HG03432 (cell line): ENCODE data around the gene ASB1.

Experiments used
- ATAC-seq: cut with Tn5 transposase; IDR thresholded peaks from one replicate; pipeline ENCODE4 v1.9.1; 2021; ENCODE audit warnings: mild to moderate bottlenecking, moderate library complexity; ENCODE audit not compliant: unreplicated experiment

The ASB1 gene

GRCh38 chr2:238422285-238422684, 4.4 kb upstream of the ASB1 start:
- ATAC-seq = no peak

GRCh38 chr2:238422940-238423339, 3.8 kb upstream of the ASB1 start:
- ATAC-seq = no peak

GRCh38 chr2:238423561-238424312, 3.0 kb upstream of the ASB1 start:
- ATAC-seq = no peak

- ATAC-seq = no peak
Observed at GRCh38 chr2:238424313-238424700, 2.4 kb upstream of the ASB1 start.

- ATAC-seq = no peak
Observed at GRCh38 chr2:238425505-238425978, 1.2 kb upstream of the ASB1 start.

GRCh38 chr2:238425979-238426567, 654 bp upstream of the ASB1 start:
- ATAC-seq = peak; percentile 24

- ATAC-seq = peak; percentile 4
Observed at GRCh38 chr2:238427435-238428162, 872 bp downstream of the ASB1 start.

- ATAC-seq = no peak
Observed at GRCh38 chr2:238428866-238429265, 2.1 kb downstream of the ASB1 start.

GRCh38 chr2:238430781-238431180, 4.1 kb downstream of the ASB1 start:
- ATAC-seq = no peak

GRCh38 chr2:238431456-238431855, 4.7 kb downstream of the ASB1 start:
- no peak for ATAC-seq

GRCh38 chr2:238433300-238433915, 6.7 kb downstream of the ASB1 start:
- no peak for ATAC-seq

- no peak for ATAC-seq
Observed at GRCh38 chr2:238433941-238434845, 7.5 kb downstream of the ASB1 start.

- ATAC-seq = no peak
Observed at GRCh38 chr2:238434846-238435751, 8.4 kb downstream of the ASB1 start.

GRCh38 chr2:238435752-238436096, 9.0 kb downstream of the ASB1 start:
- ATAC-seq = no peak

- no peak for ATAC-seq
Observed at GRCh38 chr2:238438856-238439849, 12.4 kb downstream of the ASB1 start.

GRCh38 chr2:238439917-238440316, 13.2 kb downstream of the ASB1 start:
- ATAC-seq = no peak

- ATAC-seq = no peak
Observed at GRCh38 chr2:238440331-238440730, 13.6 kb downstream of the ASB1 start.

- ATAC-seq = no peak
Observed at GRCh38 chr2:238440767-238441166, 14.0 kb downstream of the ASB1 start.
